HK-2 (cell line): ENCODE data around the gene N4BP2.

ENCODE experiments used
- DNase-seq: peaks from one replicate; pipeline ENCODE4 v3.0.0-alpha.2; 2018; ENCODE audit not compliant: unreplicated experiment

The N4BP2 gene

GRCh38 chr4:40152637-40153036 is 96.0 kb downstream of the N4BP2 start:
- DNase-seq = no peak

DNA sequence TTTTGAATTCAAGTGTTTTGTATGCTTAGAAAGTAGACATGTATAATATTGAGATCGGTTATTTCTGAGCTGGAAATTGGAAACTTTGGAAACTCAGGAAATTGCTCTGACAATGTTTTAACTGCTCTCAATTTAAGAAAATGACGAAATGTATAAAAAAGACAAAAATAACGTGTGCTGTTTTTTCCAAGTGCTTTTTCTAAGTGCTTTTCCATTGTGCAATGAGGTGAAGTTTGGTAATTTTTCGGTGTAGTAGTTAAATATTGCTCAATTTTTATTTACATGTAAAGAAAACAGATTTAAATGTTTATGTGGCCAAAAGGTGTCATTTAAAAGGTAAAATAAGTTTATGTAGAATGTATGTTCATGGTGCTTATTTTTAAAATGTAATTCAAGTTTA is 100.8 kb downstream of the N4BP2 start:
- DNase-seq = no peak

GRCh38 chr4:40160258-40160657 is 103.6 kb downstream of the N4BP2 start:
- no peak for DNase-seq

- no peak for DNase-seq
These were observed 107.8 kb downstream of the N4BP2 start for GRCh38 chr4:40164459-40164858.

DNA sequence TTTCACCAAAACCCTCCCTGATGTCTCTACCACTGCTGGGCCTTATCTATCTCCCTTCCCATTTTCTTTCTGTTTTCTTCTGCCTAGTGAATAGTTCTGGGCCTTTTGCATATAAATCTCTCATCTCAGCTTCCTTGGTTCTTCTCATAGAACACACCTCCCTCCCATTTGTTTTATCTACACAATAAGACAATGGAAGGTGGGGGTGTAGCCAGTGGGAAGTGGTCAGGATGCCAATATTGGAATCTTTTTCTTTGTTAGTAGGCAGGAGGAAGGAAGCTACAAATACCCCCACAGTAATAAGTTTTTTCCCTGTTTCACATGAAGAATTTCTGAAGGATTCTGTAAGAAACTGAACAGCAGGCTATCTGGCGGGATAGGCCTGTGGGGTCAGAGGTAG is 109.3 kb downstream of the N4BP2 start:
- DNase-seq = no peak

- DNase-seq = no peak
These were observed 111.4 kb downstream of the N4BP2 start for GRCh38 chr4:40168070-40168469.

GRCh38 chr4:40170588-40170987 is 113.9 kb downstream of the N4BP2 start:
- no peak for DNase-seq

- DNase-seq = no peak
These were observed 116.8 kb downstream of the N4BP2 start for GRCh38 chr4:40173470-40173875.

GRCh38 chr4:40176602-40177001 is 120.0 kb downstream of the N4BP2 start:
- no peak for DNase-seq

GRCh38 chr4:40177591-40177990 is 120.9 kb downstream of the N4BP2 start:
- no peak for DNase-seq

DNA sequence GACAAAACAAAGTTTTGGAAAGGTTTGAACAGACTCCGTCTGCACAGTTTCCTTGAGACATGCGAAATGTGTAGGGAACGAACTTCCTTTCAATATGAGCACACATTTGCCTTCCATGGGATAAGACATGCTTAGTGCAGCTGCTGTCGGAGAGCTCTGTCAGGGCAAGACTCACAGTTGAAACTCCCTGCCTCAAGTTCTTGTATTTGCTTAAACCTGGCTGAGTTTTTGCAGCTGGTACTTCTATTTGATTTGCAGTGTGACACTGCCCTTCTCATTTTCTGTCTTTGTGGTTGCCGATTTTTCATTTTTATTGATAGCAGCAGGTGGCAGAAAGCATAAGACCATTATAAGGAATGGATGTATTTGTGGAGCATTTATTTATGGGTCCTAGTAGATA is 122.0 kb downstream of the N4BP2 start:
- no peak for DNase-seq

GRCh38 chr4:40179360-40179759 is 122.7 kb downstream of the N4BP2 start:
- no peak for DNase-seq

DNA sequence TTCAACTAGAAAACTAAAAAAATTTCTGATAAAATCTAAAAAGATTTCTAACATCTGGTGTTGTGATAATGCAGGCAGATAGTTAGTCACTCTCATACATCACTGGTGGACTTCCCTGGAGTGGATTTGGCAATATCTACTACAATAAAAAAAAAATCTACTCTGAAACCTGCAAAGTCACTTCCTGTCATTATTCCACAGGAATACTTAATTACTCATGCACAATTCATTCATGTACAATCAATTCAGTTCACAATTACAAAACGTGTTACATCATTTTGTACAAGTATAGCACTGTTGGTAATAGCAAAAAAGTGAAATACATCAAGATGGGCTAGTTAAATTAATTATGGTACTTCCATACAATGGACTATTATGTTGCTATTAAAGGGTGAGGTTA is 123.7 kb downstream of the N4BP2 start:
- DNase-seq = no peak

DNA sequence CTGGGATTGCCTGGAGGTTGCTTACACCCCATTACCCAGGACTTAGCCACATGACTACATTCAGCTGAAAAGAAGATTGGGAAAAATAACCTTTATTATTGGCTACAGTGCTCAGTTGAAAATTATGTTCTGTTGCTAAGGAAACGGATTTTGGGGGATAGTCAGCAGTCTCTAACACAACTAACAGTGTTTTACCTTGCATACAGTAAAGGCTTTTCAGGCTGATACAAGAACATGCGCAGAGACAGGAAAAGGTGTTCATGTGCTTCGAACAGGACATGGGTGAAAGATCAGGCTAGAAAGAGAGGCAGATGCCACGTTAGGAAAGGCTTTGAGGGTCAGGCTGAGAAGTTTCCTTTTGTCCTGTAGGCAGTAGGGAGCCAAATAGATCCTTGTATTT is 125.4 kb downstream of the N4BP2 start:
- no peak for DNase-seq

- no peak for DNase-seq
These were observed 126.3 kb downstream of the N4BP2 start for GRCh38 chr4:40182954-40183353.

- no peak for DNase-seq
These were observed 127.2 kb downstream of the N4BP2 start for GRCh38 chr4:40183615-40184411.

DNA sequence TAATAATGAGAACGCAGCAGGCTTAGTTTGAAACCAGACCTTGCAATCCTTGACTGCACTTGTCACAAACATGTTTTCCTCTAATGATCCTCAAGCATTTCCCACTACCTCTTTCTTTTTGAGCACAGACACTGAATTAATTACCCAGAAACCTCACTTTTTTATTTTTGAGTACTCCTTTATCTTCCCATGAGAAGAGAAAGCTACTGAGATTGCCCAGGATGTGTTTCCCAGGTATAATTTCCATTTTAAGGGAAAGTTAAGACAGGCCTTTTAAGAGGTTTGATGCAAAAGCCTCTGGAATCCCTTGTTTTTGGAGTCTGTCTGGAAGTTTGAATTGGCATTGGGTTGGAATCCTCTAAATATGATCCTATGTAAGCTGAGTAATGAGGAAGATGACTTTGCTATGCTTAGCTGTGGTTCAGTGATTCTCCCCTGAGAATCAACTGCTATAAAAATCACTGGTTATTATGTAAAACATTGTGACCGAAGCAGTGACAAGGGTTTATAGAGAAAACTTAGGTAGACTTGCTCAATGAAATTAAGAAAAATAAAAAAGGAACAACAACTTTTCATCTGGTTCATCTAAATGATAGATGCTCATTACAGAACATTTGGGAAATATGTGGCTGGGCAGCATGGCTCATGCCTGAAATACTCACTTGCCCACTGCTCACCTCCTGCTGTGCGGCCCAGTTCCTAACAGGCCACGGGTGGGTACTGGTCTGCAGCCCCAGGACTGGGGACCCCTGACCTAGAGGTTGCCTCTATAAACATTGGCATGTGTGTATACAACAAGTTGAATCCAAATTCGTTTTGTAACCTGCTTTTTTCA is 129.4 kb downstream of the N4BP2 start:
- no peak for DNase-seq

DNA sequence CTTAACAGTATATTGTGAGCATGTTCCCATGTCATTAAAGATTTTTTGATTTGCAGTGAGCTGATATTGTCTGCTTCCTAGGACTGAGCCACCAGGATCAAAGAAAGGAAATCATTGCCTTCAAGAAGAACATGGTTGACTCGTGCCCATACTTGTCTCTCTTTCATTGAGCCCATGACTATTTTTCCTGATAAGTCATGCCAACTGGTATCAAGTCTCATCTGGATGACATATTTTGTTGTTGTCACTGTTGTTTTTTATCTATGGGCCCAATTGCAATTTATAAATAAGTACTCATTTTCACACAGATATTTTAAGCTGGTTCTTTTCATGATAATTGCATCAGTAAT is 130.0 kb downstream of the N4BP2 start:
- DNase-seq = no peak

GRCh38 chr4:40187386-40187906 is 130.8 kb downstream of the N4BP2 start:
- no peak for DNase-seq

- DNase-seq = no peak
These were observed 133.4 kb downstream of the N4BP2 start for GRCh38 chr4:40190019-40190418.

GRCh38 chr4:40190465-40190864 is 133.8 kb downstream of the N4BP2 start:
- no peak for DNase-seq

DNA sequence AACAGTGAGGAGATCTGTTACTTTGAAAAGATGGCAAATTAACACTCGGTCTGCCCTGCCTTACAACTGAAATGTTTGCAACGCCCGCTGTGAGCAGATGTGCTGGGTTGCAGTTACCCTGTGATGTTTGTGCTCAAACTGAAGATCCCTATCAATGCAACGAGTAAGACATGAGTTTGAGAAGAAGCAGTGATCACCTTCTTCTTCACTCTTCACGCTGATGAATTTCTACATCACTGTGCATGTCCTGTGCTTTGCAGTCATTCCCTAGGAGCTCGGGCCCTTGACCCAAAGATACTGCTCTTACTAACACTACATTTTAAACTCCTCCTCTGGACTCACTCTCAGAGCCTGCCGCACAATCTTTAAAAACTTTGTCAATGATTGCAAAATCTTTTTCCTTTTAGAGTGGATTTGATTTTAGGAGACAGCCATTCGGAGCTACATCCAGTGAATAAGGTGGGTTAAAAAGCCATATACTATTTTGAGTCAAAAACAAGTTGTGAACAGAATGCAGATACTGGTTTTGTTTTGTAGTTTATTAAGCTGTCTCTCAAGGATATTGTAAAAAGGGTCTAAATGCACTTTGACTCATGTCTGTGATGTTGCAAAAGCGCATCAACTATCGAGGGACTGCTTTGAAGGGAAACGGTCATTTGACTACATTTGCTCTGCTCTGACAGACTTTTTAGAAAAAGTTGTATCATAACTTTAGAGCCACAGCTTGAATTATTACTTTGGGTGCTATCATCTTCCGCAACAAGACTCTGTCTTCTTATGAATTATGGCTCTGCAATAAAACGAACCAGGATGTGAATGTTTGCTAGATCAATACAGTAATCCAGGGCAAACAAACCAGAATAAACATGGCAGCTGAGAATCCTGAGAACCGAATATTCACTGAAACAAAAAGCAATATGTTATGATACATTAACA is 134.5 kb downstream of the N4BP2 start:
- DNase-seq = no peak
